Hematopoietic multipotent progenitor cell treated with erythropoietin and hydrocortisone succinate and interleukin-3 and kit ligand, for 15 days (in vitro differentiated cells): ENCODE measurements around the gene SATB2.

Experiments used
- DNase-seq: peaks from one replicate; pipeline ENCODE4 v3.0.0-alpha.2; 2015; ENCODE audit warnings: low spot score

The SATB2 gene

GRCh38 chr2:199257261-199258224, 200.2 kb downstream of the SATB2 start:
- DNase-seq = no peak

GRCh38 chr2:199230091-199230490, 227.6 kb downstream of the SATB2 start:
- DNase-seq = no peak

GRCh38 chr2:199228887-199229819, 228.6 kb downstream of the SATB2 start:
- DNase-seq = no peak

- no peak for DNase-seq
These were observed 233.9 kb downstream of the SATB2 start for GRCh38 chr2:199223791-199224190.

- no peak for DNase-seq
These were observed 236.8 kb downstream of the SATB2 start for GRCh38 chr2:199220920-199221319.

- no peak for DNase-seq
These were observed 238.2 kb downstream of the SATB2 start for GRCh38 chr2:199219551-199219950.
